ENCODE results near the gene SERPINE1. TPM values are rescaled to one million over a fixed set of nuclear protein-coding genes. Genes with fewer than 3 reads are reported as not detected.

SERPINE1 gene
- 1 to 10 TPM; 1.1 to 4.8 (median 3.1) TPM for total RNA-seq

DNA sequence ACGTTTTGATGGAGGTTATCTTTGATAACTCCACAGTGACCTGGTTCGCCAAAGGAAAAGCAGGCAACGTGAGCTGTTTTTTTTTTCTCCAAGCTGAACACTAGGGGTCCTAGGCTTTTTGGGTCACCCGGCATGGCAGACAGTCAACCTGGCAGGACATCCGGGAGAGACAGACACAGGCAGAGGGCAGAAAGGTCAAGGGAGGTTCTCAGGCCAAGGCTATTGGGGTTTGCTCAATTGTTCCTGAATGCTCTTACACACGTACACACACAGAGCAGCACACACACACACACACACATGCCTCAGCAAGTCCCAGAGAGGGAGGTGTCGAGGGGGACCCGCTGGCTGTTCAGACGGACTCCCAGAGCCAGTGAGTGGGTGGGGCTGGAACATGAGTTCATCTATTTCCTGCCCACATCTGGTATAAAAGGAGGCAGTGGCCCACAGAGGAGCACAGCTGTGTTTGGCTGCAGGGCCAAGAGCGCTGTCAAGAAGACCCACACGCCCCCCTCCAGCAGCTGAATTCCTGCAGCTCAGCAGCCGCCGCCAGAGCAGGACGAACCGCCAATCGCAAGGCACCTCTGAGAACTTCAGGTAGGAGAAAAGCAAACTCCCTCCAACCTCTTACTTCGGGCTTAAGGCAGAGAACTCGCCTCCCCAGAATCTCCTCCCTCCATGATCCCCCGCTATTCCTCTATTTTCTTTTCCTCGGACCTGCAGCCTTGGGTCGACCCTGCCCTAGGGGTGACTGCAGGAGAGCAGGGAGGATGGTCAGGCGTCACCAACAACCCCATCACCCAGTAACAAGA, at the start of gene SERPINE1:
SERPINE1 (plus strand) TSS at position 454 of the 809 bp plus-strand sequence. CDS start 1,290 bp downstream, outside the sequence.
- Histone ChIP-seq H3K36me3 (peaks cover 0 to 13% (median 0%) of the 10 kb centered on the region in 3 donors), H3K9me3 (no peaks in the 10 kb centered on the region), H3K27me3 (no peaks in the 10 kb centered on the region), H3K4me3 (peak within 1 kb of the TSS in 3 of 4 donors; percentile 33 to 59 (median 35)), H3K4me1 (peaks cover 21 to 66% (median 52%) of the 10 kb centered on the region in 3 donors), H3K27ac (peak within 1 kb of the TSS; percentile 70 to 89 (median 82))
- TF ChIP-seq, protein P1, sequence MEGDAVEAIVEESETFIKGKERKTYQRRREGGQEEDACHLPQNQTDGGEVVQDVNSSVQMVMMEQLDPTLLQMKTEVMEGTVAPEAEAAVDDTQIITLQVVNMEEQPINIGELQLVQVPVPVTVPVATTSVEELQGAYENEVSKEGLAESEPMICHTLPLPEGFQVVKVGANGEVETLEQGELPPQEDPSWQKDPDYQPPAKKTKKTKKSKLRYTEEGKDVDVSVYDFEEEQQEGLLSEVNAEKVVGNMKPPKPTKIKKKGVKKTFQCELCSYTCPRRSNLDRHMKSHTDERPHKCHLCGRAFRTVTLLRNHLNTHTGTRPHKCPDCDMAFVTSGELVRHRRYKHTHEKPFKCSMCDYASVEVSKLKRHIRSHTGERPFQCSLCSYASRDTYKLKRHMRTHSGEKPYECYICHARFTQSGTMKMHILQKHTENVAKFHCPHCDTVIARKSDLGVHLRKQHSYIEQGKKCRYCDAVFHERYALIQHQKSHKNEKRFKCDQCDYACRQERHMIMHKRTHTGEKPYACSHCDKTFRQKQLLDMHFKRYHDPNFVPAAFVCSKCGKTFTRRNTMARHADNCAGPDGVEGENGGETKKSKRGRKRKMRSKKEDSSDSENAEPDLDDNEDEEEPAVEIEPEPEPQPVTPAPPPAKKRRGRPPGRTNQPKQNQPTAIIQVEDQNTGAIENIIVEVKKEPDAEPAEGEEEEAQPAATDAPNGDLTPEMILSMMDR (IDR thresholded peaks at IDR 0.05): peak in 1 of 6 experiments; percentile 17
- peak in 3 of 4 donors; percentile 83 to 88 (median 84) for TF ChIP-seq POLR2A (IDR thresholded peaks at IDR 0.05)
- intact Hi-C loops (cut with DNase I): no loop called here
- WGBS, 2 donors: 8 to 12% methylated on average over 7 to 20 of the region's 22 CpGs
- peak; percentile 47 for DNase-seq

DNA sequence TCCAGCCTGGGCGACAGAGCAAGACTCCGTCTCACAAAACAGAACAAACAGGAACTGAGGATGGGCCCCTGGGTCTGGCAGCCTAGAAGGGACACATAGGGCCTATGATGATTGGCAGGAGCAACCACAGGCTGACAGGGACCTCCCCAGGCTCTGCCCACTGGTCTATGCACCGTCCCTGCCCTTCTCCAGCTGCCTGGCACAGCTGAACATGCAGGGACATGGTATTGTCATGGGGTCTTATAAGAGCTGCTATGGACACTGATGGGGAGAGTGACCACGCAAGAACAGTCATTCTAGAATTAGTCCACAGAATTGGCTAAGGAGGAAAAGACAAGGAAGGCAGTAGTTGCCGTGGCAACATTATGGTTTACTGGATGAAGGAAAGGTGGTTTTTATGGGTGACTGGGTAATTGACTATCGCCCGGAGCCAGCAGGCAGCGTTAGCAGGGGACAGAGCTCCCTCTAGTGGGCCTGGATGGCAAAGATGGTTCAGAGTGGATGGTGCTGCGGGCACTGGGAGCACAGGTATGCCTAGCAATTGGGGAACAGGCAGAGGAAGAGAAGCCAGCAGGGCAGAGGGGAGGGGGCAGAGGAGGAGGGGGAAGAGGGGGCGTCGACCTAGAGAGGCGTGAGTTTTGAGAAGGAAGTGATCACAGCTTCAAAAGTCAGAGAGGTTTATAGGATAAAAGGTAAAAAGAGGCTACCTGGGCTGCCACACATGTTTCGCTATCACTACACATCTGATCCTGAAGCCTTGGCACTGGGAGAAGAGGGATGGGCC, 49.4 kb upstream of the SERPINE1 start:
- H3K9me3 ChIP-seq: no peaks in the 10 kb centered on the region
- TF ChIP-seq, protein P1 (IDR thresholded peaks at IDR 0.05): peak; percentile 54 to 85 (median 76)
- no peak for TF ChIP-seq POLR2A (IDR thresholded peaks at IDR 0.05)
- DNase-seq: no peak
- H3K4me3 ChIP-seq: no peak overlapping the region
- H3K27me3 ChIP-seq: peaks cover 0 to 10% (median 0%) of the 10 kb centered on the region in 4 donors
- 20 to 24% methylated on average over 13 of the region's 13 CpGs for WGBS, 2 donors
- no peak overlapping the region for H3K27ac ChIP-seq
- intact Hi-C loops (cut with DNase I): no loop called here
- no peaks in the 10 kb centered on the region for H3K36me3 ChIP-seq
- peaks cover 0 to 7% (median 0%) of the 10 kb centered on the region in 3 donors for H3K4me1 ChIP-seq

DNA sequence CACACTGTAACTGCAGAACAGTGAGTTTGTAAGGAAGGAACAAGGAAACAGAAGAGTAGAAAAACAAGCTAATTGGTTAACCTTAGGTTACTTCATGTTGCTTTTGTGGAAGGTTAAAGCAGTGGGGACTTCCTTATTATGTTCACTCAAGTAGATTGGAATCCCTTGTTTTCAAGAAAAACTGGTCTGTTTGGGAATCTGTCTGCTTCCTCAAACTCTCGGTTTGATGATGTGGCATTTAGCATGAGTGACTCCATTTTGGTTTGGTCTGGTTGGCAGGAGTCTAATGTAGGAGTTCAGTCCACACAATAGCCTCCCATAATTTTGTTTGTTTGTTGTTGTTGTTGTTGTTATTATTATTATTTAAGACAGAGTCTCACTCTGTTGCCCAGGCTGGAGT, 45.5 kb upstream of the SERPINE1 start:
- Histone ChIP-seq H3K27ac (peak overlapping the region in 1 of 4 donors; percentile 16), H3K9me3 (no peaks in the 10 kb centered on the region), H3K4me1 (peaks cover 12 to 22% (median 12%) of the 10 kb centered on the region in 3 donors), H3K36me3 (no peaks in the 10 kb centered on the region), H3K4me3 (no peak overlapping the region), H3K27me3 (peaks cover 0 to 10% (median 0%) of the 10 kb centered on the region in 4 donors)
- intact Hi-C loops (cut with DNase I): no loop called here
- TF ChIP-seq POLR2A (IDR thresholded peaks at IDR 0.05): no peak
- TF ChIP-seq, protein P1 (IDR thresholded peaks at IDR 0.05): no peak
- no peak for DNase-seq
- WGBS, 2 donors: 32 to 39% methylated on average over 1 of the region's 1 CpG

DNA sequence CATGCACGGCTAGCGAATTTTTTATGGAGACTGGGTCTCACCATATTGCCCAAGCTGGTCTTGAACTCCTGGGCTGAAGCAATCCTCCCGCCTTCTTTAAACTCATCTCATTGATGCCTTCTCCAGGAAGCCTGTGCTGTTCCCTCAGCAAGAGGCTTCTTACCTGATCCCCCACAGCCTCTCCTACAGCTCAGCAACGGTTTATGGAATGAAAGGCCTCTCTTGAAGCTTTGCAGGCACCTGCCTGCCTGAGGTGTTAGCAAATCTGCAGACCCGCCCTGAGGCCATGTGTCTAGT, 42.1 kb upstream of the SERPINE1 start:
- intact Hi-C loops (cut with DNase I): no loop called here
- peak overlapping the region; percentile 59 to 84 (median 70) for H3K4me3 ChIP-seq
- 33 to 56% methylated on average over 4 to 5 of the region's 5 CpGs for WGBS, 2 donors

More for the DNA sequence above, 42.1 kb upstream of the SERPINE1 start:
- peak overlapping the region; percentile 93 to 97 (median 94) for H3K27ac ChIP-seq
- H3K4me1 ChIP-seq: peaks cover 26 to 49% (median 34%) of the 10 kb centered on the region in 3 donors
- TF ChIP-seq, protein P1 (IDR thresholded peaks at IDR 0.05): no peak
- no peak for TF ChIP-seq POLR2A (IDR thresholded peaks at IDR 0.05)
- H3K36me3 ChIP-seq: peaks cover 9 to 30% (median 20%) of the 10 kb centered on the region in 3 donors
- peaks cover 0 to 5% (median 0%) of the 10 kb centered on the region in 4 donors for H3K27me3 ChIP-seq
- no peak for DNase-seq
- no peaks in the 10 kb centered on the region for H3K9me3 ChIP-seq

Data from esophagus squamous epithelium (tissue), 5 donors.